Caco-2 (cell line): ENCODE measurements around the gene TSFM. TPM values are rescaled to one million over a fixed set of nuclear protein-coding genes. Genes with fewer than 3 reads are reported as not detected.
A peak's percentile ranks its signal among the peaks of the same experiment; 100 is the strongest.

Experiments used
- BruUV-seq: library from RNA; stranded (reverse); fragments of 400-500 nt; replicated peaks from 2 replicates; lab custom pipeline; 2021; lab: Mats Ljungman, UMichigan
- CTCF ChIA-PET: fragments of 300-600 bp; sonication (Branson Sonifier 250); formaldehyde crosslinking; loops from one replicate; lab custom pipeline; 2022; ENCODE audit warnings: antibody characterized with exemption; lab: Charles Lee
- POLR2A ChIA-PET: fragments of 300-600 bp; sonication (Branson Sonifier 250); formaldehyde crosslinking; loops from one replicate; lab custom pipeline; 2022; ENCODE audit warnings: antibody characterized with exemption; lab: Charles Lee
- DNase-seq, 2 experiments: peaks; one replicate each; pipeline versions ENCODE4 v3.0.0 to v3.0.0-alpha.2; 2020 to 2022
- H3K27me3 ChIP-seq: replicated peaks from 2 replicates; pipeline ENCODE4 v1.6.0; 2011; ENCODE audit warnings: low read length; ENCODE audit not compliant: control insufficient read depth, insufficient read depth
- H3K36me3 ChIP-seq: 2 replicates; pipeline ENCODE4 v1.5.1; 2011; ENCODE audit warnings: low read length; ENCODE audit not compliant: control insufficient read depth, insufficient read depth
- H3K4me1 ChIP-seq: fragments of 250-450 bp; sonication (Bioruptor Pico); 2 replicates; pipeline ENCODE4 v1.5.1; 2020; ENCODE audit warnings: mild to moderate bottlenecking
- H3K4me3 ChIP-seq: 2 replicates; pipeline ENCODE4 v1.5.1; 2011; ENCODE audit warnings: low read depth, mild to moderate bottlenecking, control low read depth, low read length
- H3K9me3 ChIP-seq: fragments of 250-450 bp; sonication (Bioruptor Pico); 2 replicates; pipeline ENCODE4 v1.5.1; 2020; ENCODE audit warnings: mild to moderate bottlenecking, moderate library complexity
- H3K27ac Mint-ChIP-seq: one replicate; pipeline ENCODE4 v1.8.0; 2022; ENCODE audit warnings: mixed read lengths; ENCODE audit not compliant: unreplicated experiment
- H3K27me3 Mint-ChIP-seq: one replicate; pipeline ENCODE4 v1.8.0; 2022; ENCODE audit warnings: mixed read lengths; ENCODE audit not compliant: insufficient read depth, unreplicated experiment
- H3K36me3 Mint-ChIP-seq: one replicate; pipeline ENCODE4 v1.8.0; 2022; ENCODE audit warnings: mild to moderate bottlenecking, mixed read lengths; ENCODE audit not compliant: insufficient read depth, unreplicated experiment
- H3K4me1 Mint-ChIP-seq: one replicate; pipeline ENCODE4 v1.8.0; 2022; ENCODE audit warnings: low read depth, mixed read lengths; ENCODE audit not compliant: unreplicated experiment
- H3K4me3 Mint-ChIP-seq: one replicate; pipeline ENCODE4 v1.8.0; 2022; ENCODE audit warnings: mild to moderate bottlenecking, moderate library complexity, mixed read lengths; ENCODE audit not compliant: unreplicated experiment
- H3K9me3 Mint-ChIP-seq: one replicate; pipeline ENCODE4 v1.8.0; 2022; ENCODE audit warnings: mixed read lengths; ENCODE audit not compliant: unreplicated experiment
- intact Hi-C: fragments of 100-400 bp; cut with micrococcal nuclease; formaldehyde crosslinking; loops from one replicate; pipeline ENCODE4 v1.10.0; 2022; ENCODE audit not compliant: unreplicated experiment
- total RNA-seq: library from RNA; stranded (reverse); gene quantifications from 2 replicates; pipeline ENCODE4 v1.2.3, GENCODE V29; 2022
- TF ChIP-seq, protein P1 (sequence below), 2 experiments: fragments of 200-600 bp in 1 of 2; IDR thresholded peaks; 1 replicate in 1 of 2; 2 replicates in 1 of 2; pipeline versions ENCODE4 v1.5.1 to v1.8.0; 2011 to 2022; ENCODE audit warnings: antibody characterized with exemption in 1 of 2, control low read depth in 1 of 2, inconsistent platforms in 1 of 2, low read depth in 1 of 2, low read length in 1 of 2, mild to moderate bottlenecking in 1 of 2, moderate library complexity in 1 of 2; ENCODE audit not compliant: insufficient read depth in 1 of 2, severe bottlenecking in 1 of 2, unreplicated experiment in 1 of 2

TSFM gene
- total RNA-seq, 1 experiment from 2014 or later: 57.5 TPM

DNA sequence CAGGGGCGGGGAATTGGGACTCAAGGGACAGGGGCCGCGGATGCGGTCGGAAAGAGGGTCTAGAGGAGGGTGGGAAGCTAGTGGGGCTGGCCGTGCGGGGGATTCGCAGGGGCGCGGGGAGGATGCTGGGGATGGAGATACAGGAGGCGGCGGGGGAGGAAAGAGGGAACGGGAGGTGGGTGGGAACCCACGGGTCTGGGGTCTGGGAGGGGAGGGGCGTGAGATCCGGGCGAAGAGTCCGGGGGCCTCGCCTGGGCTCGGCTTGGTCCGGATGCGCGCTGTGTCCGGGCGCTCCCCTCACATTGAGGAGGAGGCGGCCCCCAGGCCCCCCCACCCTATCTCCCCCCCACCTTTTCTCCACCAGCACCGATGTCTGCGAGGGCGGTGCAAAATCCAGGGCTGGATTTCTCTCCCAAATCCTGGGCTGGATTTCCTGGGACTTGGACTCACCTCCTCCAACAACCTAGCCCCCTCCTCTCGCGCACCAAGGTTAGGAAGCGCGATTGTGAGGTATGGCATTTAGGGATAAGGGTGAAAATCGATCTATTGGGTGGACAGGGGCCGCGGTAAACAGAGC lies 43.8 kb upstream of the TSFM start, which contains the start of gene AGAP2:
Gene AGAP2 (minus strand): TSS at position 82 of the 577 bp plus-strand sequence. CDS start 496 bp downstream, outside the sequence.
- TF ChIP-seq, protein P1, sequence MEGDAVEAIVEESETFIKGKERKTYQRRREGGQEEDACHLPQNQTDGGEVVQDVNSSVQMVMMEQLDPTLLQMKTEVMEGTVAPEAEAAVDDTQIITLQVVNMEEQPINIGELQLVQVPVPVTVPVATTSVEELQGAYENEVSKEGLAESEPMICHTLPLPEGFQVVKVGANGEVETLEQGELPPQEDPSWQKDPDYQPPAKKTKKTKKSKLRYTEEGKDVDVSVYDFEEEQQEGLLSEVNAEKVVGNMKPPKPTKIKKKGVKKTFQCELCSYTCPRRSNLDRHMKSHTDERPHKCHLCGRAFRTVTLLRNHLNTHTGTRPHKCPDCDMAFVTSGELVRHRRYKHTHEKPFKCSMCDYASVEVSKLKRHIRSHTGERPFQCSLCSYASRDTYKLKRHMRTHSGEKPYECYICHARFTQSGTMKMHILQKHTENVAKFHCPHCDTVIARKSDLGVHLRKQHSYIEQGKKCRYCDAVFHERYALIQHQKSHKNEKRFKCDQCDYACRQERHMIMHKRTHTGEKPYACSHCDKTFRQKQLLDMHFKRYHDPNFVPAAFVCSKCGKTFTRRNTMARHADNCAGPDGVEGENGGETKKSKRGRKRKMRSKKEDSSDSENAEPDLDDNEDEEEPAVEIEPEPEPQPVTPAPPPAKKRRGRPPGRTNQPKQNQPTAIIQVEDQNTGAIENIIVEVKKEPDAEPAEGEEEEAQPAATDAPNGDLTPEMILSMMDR (IDR thresholded peaks at IDR 0.05; ENCODE audit: insufficient read depth in 1 of 2, low read depth in 1 of 2, low read length in 1 of 2, severe bottlenecking in 1 of 2, unreplicated experiment in 1 of 2): no peak
- H3K4me3 ChIP-seq: peak within 1 kb of the TSS; percentile 33
- H3K36me3 ChIP-seq: no peaks in the 10 kb centered on the region
- no peak within 1 kb of the TSS for H3K27ac Mint-ChIP-seq
- no TSS peak for BruUV-seq
- peak within 1 kb of the TSS; percentile 21 for H3K4me3 Mint-ChIP-seq
- H3K9me3 Mint-ChIP-seq: no peaks in the 10 kb centered on the region
- H3K4me1 Mint-ChIP-seq: peaks cover 17% of the 10 kb centered on the region
- DNase-seq: no peak
- H3K4me1 ChIP-seq: peaks cover 12% of the 10 kb centered on the region
- intact Hi-C loops: loop anchor here (5.0 kb wide), 2 partner anchors 46 to 281 kb away; partner anchors contain the start of genes GLI1, INHBE and OS9
- H3K36me3 Mint-ChIP-seq: no peaks in the 10 kb centered on the region
- H3K9me3 ChIP-seq: no peaks in the 10 kb centered on the region
- POLR2A ChIA-PET: no interaction called here
- peaks cover 7% of the 10 kb centered on the region for H3K27me3 ChIP-seq
- CTCF ChIA-PET: no interaction called here
- H3K27me3 Mint-ChIP-seq: peaks cover 31% of the 10 kb centered on the region

DNA sequence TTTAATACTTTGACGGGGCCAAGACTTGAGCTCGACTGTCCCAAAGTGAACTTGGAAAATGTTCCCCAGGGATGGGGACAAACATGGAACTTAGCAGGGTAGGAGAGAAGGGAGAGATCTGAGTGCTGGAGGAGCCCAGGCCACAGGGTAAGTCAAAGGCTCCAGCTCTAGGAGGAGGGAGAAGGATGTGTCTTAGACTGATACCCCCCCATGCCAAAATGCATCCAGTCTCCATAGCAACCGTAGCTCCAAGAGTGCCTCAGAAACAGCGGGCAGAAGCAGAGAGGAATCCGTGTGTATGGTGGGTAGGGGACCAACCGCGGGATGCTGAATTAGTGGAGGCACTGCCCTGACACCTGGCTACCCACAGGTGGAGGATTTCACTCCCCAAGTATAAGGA lies 43.2 kb upstream of the TSFM start:
- intact Hi-C loops: loop anchor here (5.0 kb wide), 2 partner anchors 47 to 282 kb away; partner anchors contain the start of genes GLI1, INHBE and OS9
- Mint-ChIP-seq H3K4me3 (peak overlapping the region; percentile 21), H3K4me1 (peaks cover 22% of the 10 kb centered on the region), H3K36me3 (peaks cover 5% of the 10 kb centered on the region), H3K9me3 (no peaks in the 10 kb centered on the region), H3K27me3 (peaks cover 29% of the 10 kb centered on the region), H3K27ac (no peak overlapping the region)
- no peak for DNase-seq
- Histone ChIP-seq H3K4me1 (peaks cover 12% of the 10 kb centered on the region), H3K4me3 (no peak overlapping the region), H3K36me3 (no peaks in the 10 kb centered on the region), H3K27me3 (peaks cover 4% of the 10 kb centered on the region), H3K9me3 (no peaks in the 10 kb centered on the region)
- ChIA-PET CTCF (no interaction called here), POLR2A (no interaction called here)
- BruUV-seq: no TSS peak
- TF ChIP-seq, protein P1 (IDR thresholded peaks at IDR 0.05; ENCODE audit: insufficient read depth in 1 of 2, low read depth in 1 of 2, low read length in 1 of 2, severe bottlenecking in 1 of 2, unreplicated experiment in 1 of 2): no peak

DNA sequence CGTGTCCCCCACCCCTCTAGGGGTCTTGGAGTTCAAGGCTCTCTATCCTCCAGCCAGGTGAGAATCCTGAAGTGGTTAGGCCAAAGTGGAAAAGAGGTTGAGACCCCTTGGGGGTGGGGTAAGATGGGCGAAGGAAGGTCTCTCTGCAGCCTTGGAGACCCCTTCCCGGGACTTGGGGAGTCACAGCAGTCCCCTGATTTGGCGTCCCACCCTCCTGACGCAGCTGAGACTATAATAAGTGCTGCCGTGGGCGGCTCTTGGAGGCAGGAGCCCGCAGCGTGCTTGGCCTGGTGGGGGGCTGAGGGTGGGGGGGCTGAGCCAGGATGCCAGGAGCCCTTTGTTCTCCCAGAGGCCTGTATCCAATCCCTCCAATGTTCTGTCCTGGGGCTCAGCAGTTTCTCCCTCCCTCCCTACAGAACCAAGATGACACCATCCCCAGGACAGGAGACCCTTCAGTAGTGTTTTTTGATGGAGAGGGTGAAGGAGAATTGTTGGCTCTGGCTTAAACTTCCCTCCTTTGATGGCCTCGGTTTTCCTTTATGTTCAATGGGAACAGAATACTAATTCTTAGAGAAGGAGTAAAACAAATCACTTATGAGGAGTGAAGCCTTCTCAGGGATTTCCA lies 42.6 kb upstream of the TSFM start:
- ChIA-PET CTCF (no interaction called here), POLR2A (no interaction called here)
- TF ChIP-seq, protein P1 (IDR thresholded peaks at IDR 0.05; ENCODE audit: insufficient read depth in 1 of 2, low read depth in 1 of 2, low read length in 1 of 2, severe bottlenecking in 1 of 2, unreplicated experiment in 1 of 2): no peak
- Mint-ChIP-seq H3K27ac (no peak overlapping the region), H3K4me1 (peaks cover 20% of the 10 kb centered on the region), H3K4me3 (no peak overlapping the region), H3K9me3 (no peaks in the 10 kb centered on the region), H3K27me3 (peaks cover 24% of the 10 kb centered on the region), H3K36me3 (peaks cover 11% of the 10 kb centered on the region)
- H3K36me3 ChIP-seq: no peaks in the 10 kb centered on the region
- no TSS peak for BruUV-seq
- no peak for DNase-seq
- intact Hi-C loops: loop anchor here (5.0 kb wide), 2 partner anchors 48 to 283 kb away; partner anchors contain the start of genes GLI1, INHBE and OS9
- peaks cover 12% of the 10 kb centered on the region for H3K4me1 ChIP-seq
- peaks cover 4% of the 10 kb centered on the region for H3K27me3 ChIP-seq
- H3K4me3 ChIP-seq: no peak overlapping the region
- H3K9me3 ChIP-seq: no peaks in the 10 kb centered on the region
